ENCODE measurements around the gene TMEM116.
"Not testable (repeated sequence)": the region's sequence is repeated elsewhere in the genome, so short reads cannot be mapped to it uniquely, and the experiment has no call there.

DNA sequence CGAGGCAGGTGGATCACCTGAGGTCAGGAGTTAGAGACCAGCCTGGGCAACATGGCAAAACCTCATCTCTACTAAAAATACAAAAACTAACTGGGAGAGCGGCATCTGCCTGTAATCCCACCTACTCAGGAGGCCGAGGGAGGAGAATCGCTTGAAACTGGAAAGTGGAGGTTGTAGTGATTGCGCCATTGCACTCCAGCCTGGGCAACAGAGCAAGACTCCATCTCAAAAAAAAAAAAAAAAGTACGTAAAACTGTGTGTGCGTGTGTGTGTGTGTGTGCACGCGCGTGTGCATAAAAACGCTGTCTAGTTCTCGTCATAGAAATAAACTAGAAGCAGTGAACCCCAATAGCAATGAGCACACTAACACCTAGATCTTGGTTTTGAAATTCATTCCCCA lies 23.6 kb upstream of the TMEM116 start:
- TF ChIP-seq, protein P1, sequence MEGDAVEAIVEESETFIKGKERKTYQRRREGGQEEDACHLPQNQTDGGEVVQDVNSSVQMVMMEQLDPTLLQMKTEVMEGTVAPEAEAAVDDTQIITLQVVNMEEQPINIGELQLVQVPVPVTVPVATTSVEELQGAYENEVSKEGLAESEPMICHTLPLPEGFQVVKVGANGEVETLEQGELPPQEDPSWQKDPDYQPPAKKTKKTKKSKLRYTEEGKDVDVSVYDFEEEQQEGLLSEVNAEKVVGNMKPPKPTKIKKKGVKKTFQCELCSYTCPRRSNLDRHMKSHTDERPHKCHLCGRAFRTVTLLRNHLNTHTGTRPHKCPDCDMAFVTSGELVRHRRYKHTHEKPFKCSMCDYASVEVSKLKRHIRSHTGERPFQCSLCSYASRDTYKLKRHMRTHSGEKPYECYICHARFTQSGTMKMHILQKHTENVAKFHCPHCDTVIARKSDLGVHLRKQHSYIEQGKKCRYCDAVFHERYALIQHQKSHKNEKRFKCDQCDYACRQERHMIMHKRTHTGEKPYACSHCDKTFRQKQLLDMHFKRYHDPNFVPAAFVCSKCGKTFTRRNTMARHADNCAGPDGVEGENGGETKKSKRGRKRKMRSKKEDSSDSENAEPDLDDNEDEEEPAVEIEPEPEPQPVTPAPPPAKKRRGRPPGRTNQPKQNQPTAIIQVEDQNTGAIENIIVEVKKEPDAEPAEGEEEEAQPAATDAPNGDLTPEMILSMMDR (IDR thresholded peaks at IDR 0.05) = not testable (repeated sequence)
- not testable (repeated sequence) for TF ChIP-seq POLR2A, POLR2AphosphoS5 (IDR thresholded peaks at IDR 0.05)

Measured in breast epithelium (tissue), 3 donors.